Brain microvascular endothelial cell (primary cell): ENCODE results near the gene ATP1A1.
A peak's percentile ranks its signal among the peaks of the same experiment; 100 is the strongest.

Experiments used
- DNase-seq: peaks from one replicate; pipeline ENCODE4 v3.0.0-alpha.2; 2020
- H3K27ac ChIP-seq: fragments of 250-450 bp; sonication (Bioruptor Pico); 2 replicates; pipeline ENCODE4 v1.5.1; 2020; ENCODE audit warnings: mild to moderate bottlenecking, moderate library complexity
- H3K27me3 ChIP-seq: fragments of 250-450 bp; sonication (Bioruptor Pico); replicated peaks from 2 replicates; pipeline ENCODE4 v1.5.1; 2020; ENCODE audit warnings: mild to moderate bottlenecking
- H3K36me3 ChIP-seq: fragments of 250-450 bp; sonication (Bioruptor Pico); replicated peaks from 2 replicates; pipeline ENCODE4 v1.5.1; 2020; ENCODE audit warnings: mild to moderate bottlenecking
- H3K4me3 ChIP-seq: 2 replicates; pipeline ENCODE4 v1.5.1; 2011; ENCODE audit warnings: low read depth, mild to moderate bottlenecking, control low read depth, low read length, moderate library complexity
- CTCF ChIP-seq: IDR thresholded peaks from 2 replicates; pipeline ENCODE4 v1.5.1; 2011; ENCODE audit warnings: low read depth, mild to moderate bottlenecking, moderate library complexity, low read length, control low read depth, inconsistent platforms; ENCODE audit errors: missing control alignments
- in situ Hi-C: cut with HindIII; loops from 2 replicates; pipeline ENCODE4 v1.10.0; 2017; ENCODE audit warnings: low sequenced_read_pairs, low pct_ligation_motif_present

The ATP1A1 gene

GRCh38 chr1:116333171-116334014 is 39.7 kb upstream of the ATP1A1 start:
- no peak overlapping the region for H3K4me3 ChIP-seq
- H3K27me3 ChIP-seq, result no peaks in the 10 kb centered on the region
- DNase-seq, result no peak
- TF ChIP-seq CTCF, result no peak
- in situ Hi-C loops, result no loop called here
- no peaks in the 10 kb centered on the region for H3K36me3 ChIP-seq
- H3K27ac ChIP-seq, result no peak overlapping the region

GRCh38 chr1:116334015-116334547 is 39.0 kb upstream of the ATP1A1 start:
- Histone ChIP-seq H3K36me3 (no peaks in the 10 kb centered on the region), H3K4me3 (no peak overlapping the region), H3K27ac (no peak overlapping the region), H3K27me3 (no peaks in the 10 kb centered on the region)
- in situ Hi-C loops, result no loop called here
- DNase-seq, result peak; percentile 29
- no peak for TF ChIP-seq CTCF

- no peak for TF ChIP-seq CTCF
- no peak overlapping the region for H3K27ac ChIP-seq
- no peaks in the 10 kb centered on the region for H3K36me3 ChIP-seq
- H3K27me3 ChIP-seq, result no peaks in the 10 kb centered on the region
- no peak overlapping the region for H3K4me3 ChIP-seq
- in situ Hi-C loops, result no loop called here
- DNase-seq, result no peak
Observed at GRCh38 chr1:116334868-116335635, 38.0 kb upstream of the ATP1A1 start.

- H3K27ac ChIP-seq, result no peak overlapping the region
- DNase-seq, result no peak
- in situ Hi-C loops, result no loop called here
- no peaks in the 10 kb centered on the region for H3K36me3 ChIP-seq
- no peak for TF ChIP-seq CTCF
- no peak overlapping the region for H3K4me3 ChIP-seq
- no peaks in the 10 kb centered on the region for H3K27me3 ChIP-seq
Observed at GRCh38 chr1:116335850-116336624, 37.0 kb upstream of the ATP1A1 start.

GRCh38 chr1:116337398-116337797 is 35.6 kb upstream of the ATP1A1 start:
- no peaks in the 10 kb centered on the region for H3K36me3 ChIP-seq
- H3K27me3 ChIP-seq, result no peaks in the 10 kb centered on the region
- H3K4me3 ChIP-seq, result no peak overlapping the region
- DNase-seq, result no peak
- in situ Hi-C loops, result no loop called here
- no peak for TF ChIP-seq CTCF
- H3K27ac ChIP-seq, result no peak overlapping the region
